Lower lobe of right lung (tissue), 2 donors: ENCODE results near the gene CITED4. TPM values are rescaled to one million over a fixed set of nuclear protein-coding genes. Genes with fewer than 3 reads are reported as not detected.

Source experiments
- ATAC-seq, 2 donors: fragments of 200-7000 bp; cut with Tn5 transposase; one replicate each; pipeline ENCODE4 v1.9.1; 2020 to 2022; ENCODE audit warnings: mild to moderate bottlenecking in 2 of 2, moderate library complexity in 2 of 2
- DNase-seq: peaks from one replicate; pipeline ENCODE4 v3.0.0-alpha.2; 2020
- H3K27ac ChIP-seq: fragments of 200-600 bp; one replicate; pipeline ENCODE4 v1.8.0; 2022
- H3K27me3 ChIP-seq: fragments of 200-600 bp; one replicate; pipeline ENCODE4 v1.8.0; 2022; ENCODE audit warnings: low read depth
- H3K36me3 ChIP-seq: fragments of 200-600 bp; one replicate; pipeline ENCODE4 v1.8.0; 2022; ENCODE audit warnings: mild to moderate bottlenecking
- H3K4me1 ChIP-seq: fragments of 200-600 bp; one replicate; pipeline ENCODE4 v1.8.0; 2022
- H3K4me3 ChIP-seq: fragments of 200-600 bp; one replicate; pipeline ENCODE4 v1.8.0; 2022; ENCODE audit warnings: mild to moderate bottlenecking
- H3K9me3 ChIP-seq: fragments of 200-600 bp; one replicate; pipeline ENCODE4 v1.8.0; 2022
- CTCF ChIP-seq: fragments of 200-600 bp; IDR thresholded peaks from one replicate; pipeline ENCODE4 v1.8.0; 2022; ENCODE audit warnings: antibody characterized with exemption, mild to moderate bottlenecking
- intact Hi-C: fragments of 100-400 bp; cut with DNase I; formaldehyde crosslinking; loops from one replicate; pipeline ENCODE4 v1.11.0; 2022
- total RNA-seq: library from RNA; stranded (reverse); fragmentation: NEBNext Ultra II Directional; extraction: Animal tissue kit (Norgen Biotek cat#: 25700); gene quantifications from one replicate; pipeline ENCODE4 v1.2.1, GENCODE V29; 2021
- donor health status: DM: no; HTN: yes; CAD: no; lungs with severe emphysema.

CITED4 gene
- total RNA-seq, 1 donor from 2014 or later, result 13.9 TPM

- H3K27ac ChIP-seq, result no peak overlapping the region
- no peak for TF ChIP-seq CTCF
- H3K27me3 ChIP-seq, result no peaks in the 10 kb centered on the region
- no peak for DNase-seq
- H3K36me3 ChIP-seq, result no peaks in the 10 kb centered on the region
- ATAC-seq, result no peak
- intact Hi-C loops, result no loop called here
- no peaks in the 10 kb centered on the region for H3K9me3 ChIP-seq
- no peak overlapping the region for H3K4me3 ChIP-seq
- no peaks in the 10 kb centered on the region for H3K4me1 ChIP-seq
These were observed 38.2 kb downstream of the CITED4 start for GRCh38 chr1:40823983-40824382.

- ATAC-seq, result no peak
- Histone ChIP-seq H3K27me3 (no peaks in the 10 kb centered on the region), H3K27ac (no peak overlapping the region), H3K36me3 (no peaks in the 10 kb centered on the region), H3K4me3 (no peak overlapping the region), H3K9me3 (no peaks in the 10 kb centered on the region), H3K4me1 (peaks cover 4% of the 10 kb centered on the region)
- no peak for TF ChIP-seq CTCF
- intact Hi-C loops, result no loop called here
- DNase-seq, result no peak
These were observed 38.8 kb downstream of the CITED4 start for GRCh38 chr1:40823345-40823744.

- ATAC-seq, result no peak
- no peak for TF ChIP-seq CTCF
- DNase-seq, result no peak
- intact Hi-C loops, result no loop called here
- H3K27ac ChIP-seq, result no peak overlapping the region
- no peak overlapping the region for H3K4me3 ChIP-seq
- no peaks in the 10 kb centered on the region for H3K36me3 ChIP-seq
- H3K4me1 ChIP-seq, result peaks cover 8% of the 10 kb centered on the region
- no peaks in the 10 kb centered on the region for H3K9me3 ChIP-seq
- H3K27me3 ChIP-seq, result no peaks in the 10 kb centered on the region
These were observed 39.3 kb downstream of the CITED4 start for GRCh38 chr1:40822890-40823289.

DNA sequence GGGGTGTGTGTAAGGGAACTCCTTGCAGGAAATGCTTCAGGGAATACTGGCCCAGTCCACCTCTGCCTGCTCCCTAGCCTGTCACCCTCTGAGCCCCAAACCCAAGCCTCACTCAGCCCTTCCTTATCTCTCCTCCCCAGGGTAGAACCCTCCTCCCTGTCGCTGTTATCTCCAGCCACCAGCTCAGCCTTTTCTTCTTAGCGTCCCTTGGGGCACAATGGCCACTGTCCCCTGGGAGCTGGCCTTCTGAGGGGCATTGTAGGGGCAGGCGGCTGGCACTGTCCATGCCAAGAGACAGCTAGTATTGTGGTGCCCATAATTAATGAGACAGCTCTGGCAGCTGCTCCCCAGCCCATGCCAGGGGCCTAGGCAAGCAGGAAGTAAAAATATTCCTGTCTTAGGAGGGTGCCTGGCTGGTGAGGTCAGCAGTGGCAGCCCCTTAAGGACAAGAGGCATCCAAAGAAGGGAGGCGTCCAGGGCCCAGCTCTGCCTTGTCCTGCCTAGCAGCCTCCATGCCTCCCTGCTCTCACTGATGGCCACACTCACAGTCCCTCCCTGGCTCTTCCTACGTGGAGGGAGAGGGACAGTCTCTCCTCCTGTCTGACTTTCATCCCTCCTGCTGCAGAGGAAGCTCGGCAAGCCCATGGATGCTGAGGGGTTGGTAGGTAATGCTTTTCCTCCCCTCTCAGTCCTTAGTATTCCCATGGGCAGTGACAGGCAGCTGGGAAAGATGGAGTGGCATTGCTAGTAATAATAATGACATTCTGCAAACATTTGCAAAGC is 41.1 kb downstream of the CITED4 start:
- no peak for ATAC-seq
- TF ChIP-seq CTCF, result no peak
- Histone ChIP-seq H3K4me1 (peaks cover 9% of the 10 kb centered on the region), H3K27me3 (no peaks in the 10 kb centered on the region), H3K9me3 (no peaks in the 10 kb centered on the region), H3K27ac (no peak overlapping the region), H3K4me3 (no peak overlapping the region), H3K36me3 (no peaks in the 10 kb centered on the region)
- DNase-seq, result no peak
- intact Hi-C loops, result no loop called here

GRCh38 chr1:40820251-40820797 is 41.8 kb downstream of the CITED4 start:
- no peaks in the 10 kb centered on the region for H3K36me3 ChIP-seq
- no peak for ATAC-seq

More at GRCh38 chr1:40820251-40820797, 41.8 kb downstream of the CITED4 start:
- intact Hi-C loops, result no loop called here
- H3K4me1 ChIP-seq, result peaks cover 9% of the 10 kb centered on the region
- no peak overlapping the region for H3K27ac ChIP-seq
- H3K9me3 ChIP-seq, result no peaks in the 10 kb centered on the region
- DNase-seq, result no peak
- no peaks in the 10 kb centered on the region for H3K27me3 ChIP-seq
- no peak overlapping the region for H3K4me3 ChIP-seq
- TF ChIP-seq CTCF, result no peak
